HG02884 (cell line): Measurements from ENCODE around the gene DCAF15.
"Not testable (repeated sequence)": the region's sequence is repeated elsewhere in the genome, so short reads cannot be mapped to it uniquely, and the experiment has no call there.

ENCODE experiments used
- ATAC-seq: cut with Tn5 transposase; IDR thresholded peaks from one replicate; pipeline ENCODE4 v1.9.1; 2021; ENCODE audit warnings: mild to moderate bottlenecking, moderate library complexity; ENCODE audit not compliant: unreplicated experiment

The DCAF15 gene

DNA sequence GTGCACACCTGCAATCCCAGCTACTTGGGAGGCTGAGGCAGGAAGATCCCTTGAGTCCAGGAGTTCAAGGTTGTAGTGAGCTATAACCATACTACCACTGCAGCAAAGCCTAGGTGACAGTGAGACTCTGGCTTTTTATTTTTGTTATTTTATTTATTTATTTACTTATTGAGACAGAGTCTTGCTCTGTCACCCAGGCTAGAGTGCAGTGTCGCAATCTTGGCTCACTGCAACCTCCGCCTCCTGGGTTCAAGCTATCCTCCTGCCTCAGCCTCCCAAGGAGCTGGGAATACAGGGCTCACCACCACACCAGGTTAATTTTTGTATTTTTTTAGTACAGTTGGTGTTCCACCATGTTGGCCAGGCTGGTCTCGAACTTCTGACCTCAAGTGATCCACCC is 21.2 kb downstream of the DCAF15 start:
- ATAC-seq = not testable (repeated sequence)

GRCh38 chr19:13974073-13974472 is 21.8 kb downstream of the DCAF15 start:
- no peak for ATAC-seq

DNA sequence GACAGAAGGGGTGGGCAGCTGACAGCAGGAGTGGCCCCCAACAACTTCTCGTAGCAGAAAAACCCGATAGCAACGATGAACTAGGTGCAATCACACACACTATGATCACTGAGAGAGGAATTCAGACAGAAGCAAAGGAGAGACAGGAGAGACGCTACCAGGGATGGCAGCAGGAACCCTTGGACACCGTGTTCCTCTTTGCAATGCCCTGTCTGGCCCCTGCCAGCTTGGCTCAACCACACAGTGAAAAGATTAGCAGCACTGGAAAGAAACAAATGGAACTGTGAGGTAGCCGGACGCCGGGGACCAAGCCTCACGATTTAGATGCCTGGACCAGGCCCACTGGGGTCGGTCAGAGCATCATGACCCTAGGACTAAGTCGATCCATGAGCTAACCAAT is 23.6 kb downstream of the DCAF15 start:
- ATAC-seq = no peak

- ATAC-seq = no peak
Observed at GRCh38 chr19:13976446-13976845, 24.1 kb downstream of the DCAF15 start.

- no peak for ATAC-seq
Observed at GRCh38 chr19:13977803-13978202, 25.5 kb downstream of the DCAF15 start.

GRCh38 chr19:13978351-13979243 is 26.3 kb downstream of the DCAF15 start:
- ATAC-seq = no peak

DNA sequence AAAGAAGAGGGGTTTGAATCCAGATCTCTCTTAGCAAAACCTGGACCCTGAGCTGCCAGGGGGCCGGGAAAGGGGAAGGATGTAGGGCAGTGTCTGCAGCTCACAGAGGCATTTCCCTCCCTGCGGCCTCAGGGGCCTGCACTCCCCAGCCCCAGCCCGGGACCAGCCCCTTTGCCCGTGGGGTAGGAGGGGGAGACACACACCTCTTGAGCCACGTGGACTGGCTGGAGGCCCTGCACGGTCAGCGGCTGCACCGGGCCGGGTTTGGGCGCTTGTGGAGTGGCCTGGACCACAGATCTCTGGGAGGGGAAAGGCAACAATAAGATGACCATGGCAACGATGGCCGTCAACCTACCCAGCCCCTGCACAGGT is 26.9 kb downstream of the DCAF15 start:
- ATAC-seq = no peak

GRCh38 chr19:13979686-13980085 is 27.4 kb downstream of the DCAF15 start:
- ATAC-seq = no peak

- no peak for ATAC-seq
Observed at GRCh38 chr19:13980340-13980739, 28.0 kb downstream of the DCAF15 start.

DNA sequence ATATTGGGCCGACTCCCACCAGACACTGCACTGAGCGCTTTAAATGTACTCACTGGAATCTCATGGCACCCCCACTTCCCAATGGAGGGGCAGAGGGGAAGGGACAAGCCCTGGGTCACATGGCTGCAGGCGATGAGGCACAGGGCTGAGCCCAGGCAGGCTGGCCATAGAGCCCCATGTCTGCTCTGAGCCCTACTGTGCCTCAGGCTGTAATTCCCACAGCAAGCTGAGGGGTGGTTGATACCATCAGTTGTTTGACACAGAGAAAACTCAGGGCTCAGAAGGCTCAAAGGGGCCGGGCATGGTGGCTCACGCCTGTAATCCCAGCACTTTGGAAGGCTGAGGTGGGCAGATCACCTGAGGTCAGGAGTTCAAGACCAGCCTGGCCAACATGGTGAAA is 28.7 kb downstream of the DCAF15 start:
- no peak for ATAC-seq

DNA sequence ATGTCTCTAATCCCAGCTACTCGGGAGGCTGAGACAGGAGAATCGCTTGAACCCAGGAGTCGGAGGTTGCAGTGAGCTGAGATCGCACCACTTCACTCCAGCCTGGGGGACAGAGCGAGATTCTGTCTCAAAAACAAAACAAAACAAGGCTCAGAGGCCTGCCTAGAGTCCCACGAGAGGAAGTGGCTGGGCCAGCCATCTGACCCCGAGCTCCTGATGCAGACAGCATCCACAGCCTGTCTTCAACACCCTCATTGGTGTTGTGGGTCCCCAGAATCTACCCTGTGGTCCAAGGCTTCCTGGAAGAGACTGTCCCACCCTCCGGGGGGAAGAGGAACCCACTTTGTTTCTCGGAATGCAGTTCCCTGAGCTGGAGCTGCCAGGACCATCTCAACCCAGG is 29.2 kb downstream of the DCAF15 start:
- no peak for ATAC-seq

DNA sequence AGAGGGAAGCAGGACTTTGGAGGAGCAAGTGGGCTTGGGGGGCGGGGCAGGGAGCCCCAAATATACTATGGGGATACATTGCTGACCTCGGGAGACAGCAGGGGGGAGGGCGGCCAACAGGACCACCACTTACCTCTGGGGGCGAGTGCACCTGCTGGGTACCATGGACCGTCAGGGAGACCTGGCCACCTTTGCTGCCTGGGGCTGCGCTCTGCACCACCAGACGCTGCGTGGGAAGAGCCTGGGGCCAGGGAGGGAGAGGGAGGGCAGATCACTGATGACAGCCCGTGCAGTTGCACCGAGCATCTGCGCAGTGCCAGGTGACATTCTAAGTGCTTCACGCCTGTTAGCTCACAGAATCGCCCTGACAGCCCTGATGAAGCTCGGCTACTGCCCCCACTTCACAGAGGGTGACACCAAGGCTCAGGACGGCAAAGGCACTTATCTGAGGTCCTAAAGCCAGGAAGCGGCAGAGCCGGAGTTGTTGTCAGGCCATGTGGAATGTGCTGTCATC is 29.7 kb downstream of the DCAF15 start:
- ATAC-seq = no peak

- no peak for ATAC-seq
Observed at GRCh38 chr19:13982773-13983172, 30.5 kb downstream of the DCAF15 start.

GRCh38 chr19:13983213-13983889 is 31.0 kb downstream of the DCAF15 start:
- ATAC-seq = no peak

DNA sequence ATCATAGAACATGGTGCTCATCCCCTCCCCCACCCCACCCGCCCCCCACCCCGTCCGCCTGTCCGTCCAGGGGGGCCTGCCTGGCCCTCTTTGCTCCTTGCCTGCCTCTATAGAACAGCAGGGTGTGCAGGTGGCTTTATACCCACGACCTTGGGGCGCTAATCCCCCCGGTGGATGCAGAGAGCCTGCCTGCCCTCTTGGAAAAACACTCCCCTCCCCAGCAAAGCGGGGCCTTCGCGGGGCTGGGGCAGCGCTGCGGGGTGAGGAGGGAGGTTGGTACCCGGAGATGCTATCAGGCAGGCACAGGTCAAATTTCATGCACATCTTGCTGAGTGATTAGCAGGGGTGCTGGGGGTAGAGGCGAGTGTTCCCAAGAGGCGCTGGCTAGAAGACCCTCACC is 31.9 kb downstream of the DCAF15 start:
- no peak for ATAC-seq

- no peak for ATAC-seq
Observed at GRCh38 chr19:13984875-13985741, 32.8 kb downstream of the DCAF15 start.

- ATAC-seq = peak; percentile 4
Observed at GRCh38 chr19:13985771-13986347, 33.5 kb downstream of the DCAF15 start.

GRCh38 chr19:13986348-13986904 is 34.1 kb downstream of the DCAF15 start:
- peak; percentile 69 for ATAC-seq

DNA sequence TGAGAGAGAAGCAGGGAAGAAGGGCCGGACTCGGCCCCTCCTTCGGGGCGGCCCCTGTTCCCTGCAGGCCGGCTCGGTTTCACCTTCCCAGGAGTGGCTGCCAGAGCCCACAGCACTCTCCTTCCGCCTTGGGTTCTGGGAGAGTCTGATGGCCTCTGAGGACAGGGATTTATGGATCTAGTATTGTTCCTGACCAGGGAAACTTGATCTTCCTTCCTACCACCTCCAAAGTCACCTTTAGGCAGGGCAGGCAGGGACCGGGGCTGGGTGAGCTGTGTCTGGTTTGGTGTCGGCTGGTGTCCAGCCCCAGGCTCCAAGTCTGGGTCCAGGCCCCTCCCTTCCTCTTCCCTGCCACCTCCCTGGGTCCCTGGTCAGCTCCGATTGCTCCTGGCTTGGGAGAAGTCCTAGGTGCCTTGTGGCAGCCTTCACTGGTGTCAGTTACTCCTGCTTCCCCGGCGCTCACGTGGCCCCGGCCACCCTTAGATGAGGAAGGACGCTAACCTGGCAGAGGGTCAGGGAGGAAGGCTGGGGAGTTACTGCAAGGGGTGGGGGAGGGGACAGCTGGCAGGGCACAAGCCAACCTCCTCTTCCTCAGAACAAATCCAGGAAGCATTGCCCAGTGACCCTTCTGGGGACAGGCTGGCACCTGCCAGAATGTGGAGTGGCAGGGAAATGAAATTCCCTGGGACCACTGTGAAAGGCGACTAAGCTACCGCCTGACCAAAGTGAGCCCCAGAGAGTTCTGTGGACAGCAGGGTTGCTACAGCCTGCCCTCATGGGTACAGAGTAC is 35.0 kb downstream of the DCAF15 start:
- no peak for ATAC-seq

GRCh38 chr19:13989487-13989886 is 37.2 kb downstream of the DCAF15 start:
- no peak for ATAC-seq
